ENCODE results near the gene SDK1.

GRCh38 chr7:3807824-3808223 is 506.8 kb downstream of the SDK1 start:
- TF ChIP-seq, protein P1, sequence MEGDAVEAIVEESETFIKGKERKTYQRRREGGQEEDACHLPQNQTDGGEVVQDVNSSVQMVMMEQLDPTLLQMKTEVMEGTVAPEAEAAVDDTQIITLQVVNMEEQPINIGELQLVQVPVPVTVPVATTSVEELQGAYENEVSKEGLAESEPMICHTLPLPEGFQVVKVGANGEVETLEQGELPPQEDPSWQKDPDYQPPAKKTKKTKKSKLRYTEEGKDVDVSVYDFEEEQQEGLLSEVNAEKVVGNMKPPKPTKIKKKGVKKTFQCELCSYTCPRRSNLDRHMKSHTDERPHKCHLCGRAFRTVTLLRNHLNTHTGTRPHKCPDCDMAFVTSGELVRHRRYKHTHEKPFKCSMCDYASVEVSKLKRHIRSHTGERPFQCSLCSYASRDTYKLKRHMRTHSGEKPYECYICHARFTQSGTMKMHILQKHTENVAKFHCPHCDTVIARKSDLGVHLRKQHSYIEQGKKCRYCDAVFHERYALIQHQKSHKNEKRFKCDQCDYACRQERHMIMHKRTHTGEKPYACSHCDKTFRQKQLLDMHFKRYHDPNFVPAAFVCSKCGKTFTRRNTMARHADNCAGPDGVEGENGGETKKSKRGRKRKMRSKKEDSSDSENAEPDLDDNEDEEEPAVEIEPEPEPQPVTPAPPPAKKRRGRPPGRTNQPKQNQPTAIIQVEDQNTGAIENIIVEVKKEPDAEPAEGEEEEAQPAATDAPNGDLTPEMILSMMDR (IDR thresholded peaks at IDR 0.05; ENCODE audit: borderline replicate concordance, extremely low read depth, low read length, poor library complexity, severe bottlenecking): no peak
- TF ChIP-seq EZH2 (IDR thresholded peaks at IDR 0.05; ENCODE audit: borderline replicate concordance, low read depth, low read length, severe bottlenecking): no peak
